ENCODE data around the gene THRB.
A peak's percentile ranks its signal among the peaks of the same experiment; 100 is the strongest.

THRB gene

DNA sequence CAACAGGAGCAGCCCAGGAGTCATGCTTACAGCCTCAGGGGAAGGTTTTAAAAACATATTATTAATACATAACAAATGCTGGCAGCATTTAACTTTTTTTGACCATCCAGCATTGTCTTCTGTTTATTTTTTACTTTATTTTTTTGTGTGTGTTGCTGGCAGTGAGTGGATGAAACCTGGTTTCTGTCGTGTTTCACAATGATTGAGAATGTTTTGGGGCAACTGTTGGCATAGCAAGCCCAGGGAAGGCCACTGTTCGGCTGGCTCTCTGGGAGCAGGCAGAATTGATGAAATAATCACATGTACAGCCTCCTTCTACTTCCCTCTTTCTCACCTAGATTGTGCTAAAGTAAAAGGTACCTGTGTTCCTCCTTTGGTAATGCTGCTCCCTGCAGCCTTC lies 359.4 kb downstream of the THRB start:
- no peak overlapping the region for H3K4me3 ChIP-seq (ENCODE audit: low read length)
- TF ChIP-seq CTCF (IDR thresholded peaks at IDR 0.05; ENCODE audit: insufficient read depth, low read depth, low read length, missing control alignments), result no peak
- no peak for DNase-seq (ENCODE audit: low read depth)

GRCh38 chr3:24133942-24134341 lies 360.7 kb downstream of the THRB start:
- TF ChIP-seq CTCF (IDR thresholded peaks at IDR 0.05; ENCODE audit: insufficient read depth, low read depth, low read length, missing control alignments), result no peak
- no peak for DNase-seq (ENCODE audit: low read depth)
- no peak overlapping the region for H3K4me3 ChIP-seq (ENCODE audit: low read length)

DNA sequence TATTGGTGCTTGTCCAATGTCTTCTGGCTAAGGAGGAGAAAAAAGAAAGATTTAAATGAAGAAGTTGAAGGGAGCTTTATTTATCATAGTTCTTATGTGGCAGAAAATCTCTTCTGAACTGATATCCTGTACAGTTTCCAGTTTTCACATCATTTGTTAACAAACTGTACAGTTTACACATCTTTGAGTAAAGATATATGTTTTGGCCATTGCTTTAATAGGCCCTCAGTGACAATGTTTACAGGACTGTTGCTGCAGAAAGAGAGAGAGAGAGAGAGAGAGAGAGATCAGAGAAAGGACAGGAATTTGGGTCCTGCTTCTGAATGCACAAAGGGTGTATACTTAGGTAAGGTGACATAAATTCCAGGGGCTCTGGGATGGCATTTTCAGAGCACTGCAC lies 361.2 kb downstream of the THRB start:
- no peak overlapping the region for H3K4me3 ChIP-seq (ENCODE audit: low read length)
- TF ChIP-seq CTCF (IDR thresholded peaks at IDR 0.05; ENCODE audit: insufficient read depth, low read depth, low read length, missing control alignments), result no peak

DNA sequence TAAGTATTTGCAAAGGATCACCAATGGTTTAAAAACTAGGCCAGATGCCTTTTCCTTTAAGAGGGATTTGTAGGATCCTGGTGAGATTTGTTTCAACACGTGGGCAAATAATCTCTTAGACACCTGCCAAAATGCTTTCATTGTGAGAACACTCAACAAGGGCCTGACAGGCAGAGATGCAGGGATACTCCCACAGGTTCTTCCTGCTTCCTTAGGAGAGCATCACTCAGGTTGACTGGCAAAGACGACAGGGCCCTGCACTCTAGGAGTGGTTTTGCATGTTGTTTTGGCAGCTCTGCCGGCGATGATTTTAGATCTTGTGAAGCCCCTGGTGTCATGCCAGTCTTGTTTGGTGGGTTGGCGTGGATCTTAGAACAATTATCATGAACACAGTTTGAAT lies 365.1 kb downstream of the THRB start:
- TF ChIP-seq CTCF (IDR thresholded peaks at IDR 0.05; ENCODE audit: insufficient read depth, low read depth, low read length, missing control alignments), result no peak
- no peak overlapping the region for H3K4me3 ChIP-seq (ENCODE audit: low read length)
- peak; percentile 93 for DNase-seq (ENCODE audit: low read depth)

More for the DNA sequence above, 361.2 kb downstream of the THRB start:
- no peak for DNase-seq (ENCODE audit: low read depth)

- peak; percentile 94 for DNase-seq (ENCODE audit: low read depth)
Observed at GRCh38 chr3:24128199-24129005, 366.2 kb downstream of the THRB start.

GRCh38 chr3:24123596-24123995 lies 371.1 kb downstream of the THRB start:
- no peak overlapping the region for H3K4me3 ChIP-seq (ENCODE audit: low read length)
- DNase-seq (ENCODE audit: low read depth), result peak; percentile 13
- no peak for TF ChIP-seq CTCF (IDR thresholded peaks at IDR 0.05; ENCODE audit: insufficient read depth, low read depth, low read length, missing control alignments)

More at GRCh38 chr3:24128199-24129005, 366.2 kb downstream of the THRB start:
- no peak overlapping the region for H3K4me3 ChIP-seq (ENCODE audit: low read length)
- TF ChIP-seq CTCF (IDR thresholded peaks at IDR 0.05; ENCODE audit: insufficient read depth, low read depth, low read length, missing control alignments), result no peak

- H3K4me3 ChIP-seq (ENCODE audit: low read length), result no peak overlapping the region
- TF ChIP-seq CTCF (IDR thresholded peaks at IDR 0.05; ENCODE audit: insufficient read depth, low read depth, low read length, missing control alignments), result no peak
- no peak for DNase-seq (ENCODE audit: low read depth)
Observed at GRCh38 chr3:24120434-24120833, 374.2 kb downstream of the THRB start.
